PFSK-1 (cell line): ENCODE results near the gene ZFYVE27.

Experiments
- POLR2AphosphoS5 ChIP-seq: IDR thresholded peaks from 2 replicates; pipeline ENCODE4 v1.6.1; 2012; ENCODE audit warnings: low read depth, mild to moderate bottlenecking, control low read depth, low read length, moderate library complexity
- REST ChIP-seq, 2 experiments: IDR thresholded peaks; 2 replicates each; pipeline versions ENCODE4 v1.6.1 to v1.8.0; 2011 to 2012; ENCODE audit warnings: low read depth in 2 of 2, low read length in 2 of 2, control low read depth in 1 of 2, inconsistent platforms in 1 of 2, mild to moderate bottlenecking in 1 of 2, moderate library complexity in 1 of 2; ENCODE audit not compliant: insufficient read depth in 1 of 2
- SIN3A ChIP-seq: IDR thresholded peaks from 2 replicates; pipeline ENCODE4 v1.6.1; 2012; ENCODE audit warnings: mild to moderate bottlenecking, low read length, moderate library complexity, borderline replicate concordance; ENCODE audit not compliant: insufficient read depth

GRCh38 chr10:97747573-97747972 is 10.6 kb downstream of the ZFYVE27 start:
- TF ChIP-seq POLR2AphosphoS5: no peak
- no peak for TF ChIP-seq SIN3A
- no peak for TF ChIP-seq REST (IDR thresholded peaks at IDR 0.05; ENCODE audit: insufficient read depth in 1 of 2, low read depth in 2 of 2, low read length in 2 of 2)
